ENCODE results near the gene TUSC2. TPM values are rescaled to one million over a fixed set of nuclear protein-coding genes. Genes with fewer than 3 reads are reported as not detected.
A peak's percentile ranks its signal among the peaks of the same experiment; 100 is the strongest.

TUSC2 gene
- total and polyA plus RNA-seq, 9 of the 15 experiments (the other 6 are each of a cell fraction or from before 2014, with no cell fraction given): 2.8 to 67.5 (median 25.8) TPM

- TF ChIP-seq ATF1 (CRISPR knock-in tag; IDR thresholded peaks at IDR 0.05): no peak
- TF ChIP-seq ATF1 (tag; IDR thresholded peaks at IDR 0.05): peak; percentile 75
- TF ChIP-seq SUPT5H (IDR thresholded peaks at IDR 0.05): peak; percentile 33
- no peak for TF ChIP-seq TCF3 (CRISPR knock-in tag; IDR thresholded peaks at IDR 0.05)
- TF ChIP-seq GABPB1 (CRISPR knock-in tag; IDR thresholded peaks at IDR 0.05): peak; percentile 93
- TF ChIP-seq, protein P1, sequence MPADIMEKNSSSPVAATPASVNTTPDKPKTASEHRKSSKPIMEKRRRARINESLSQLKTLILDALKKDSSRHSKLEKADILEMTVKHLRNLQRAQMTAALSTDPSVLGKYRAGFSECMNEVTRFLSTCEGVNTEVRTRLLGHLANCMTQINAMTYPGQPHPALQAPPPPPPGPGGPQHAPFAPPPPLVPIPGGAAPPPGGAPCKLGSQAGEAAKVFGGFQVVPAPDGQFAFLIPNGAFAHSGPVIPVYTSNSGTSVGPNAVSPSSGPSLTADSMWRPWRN (IDR thresholded peaks at IDR 0.05; ENCODE audit: low read depth): no peak
- TF ChIP-seq C11orf30 (IDR thresholded peaks at IDR 0.05; ENCODE audit: low read depth): peak; percentile 90
- TF ChIP-seq NRF1 (conservative IDR thresholded peaks at IDR 0.05 in 1 of 2, IDR thresholded peaks at IDR 0.05 in 1 of 2): peak; percentile 62 to 67
- TF ChIP-seq MBD2 (IDR thresholded peaks at IDR 0.05; ENCODE audit: borderline replicate concordance, low read depth): peak; percentile 75; the same call in 1 of the 2 replicates
- TF ChIP-seq, protein P2, sequence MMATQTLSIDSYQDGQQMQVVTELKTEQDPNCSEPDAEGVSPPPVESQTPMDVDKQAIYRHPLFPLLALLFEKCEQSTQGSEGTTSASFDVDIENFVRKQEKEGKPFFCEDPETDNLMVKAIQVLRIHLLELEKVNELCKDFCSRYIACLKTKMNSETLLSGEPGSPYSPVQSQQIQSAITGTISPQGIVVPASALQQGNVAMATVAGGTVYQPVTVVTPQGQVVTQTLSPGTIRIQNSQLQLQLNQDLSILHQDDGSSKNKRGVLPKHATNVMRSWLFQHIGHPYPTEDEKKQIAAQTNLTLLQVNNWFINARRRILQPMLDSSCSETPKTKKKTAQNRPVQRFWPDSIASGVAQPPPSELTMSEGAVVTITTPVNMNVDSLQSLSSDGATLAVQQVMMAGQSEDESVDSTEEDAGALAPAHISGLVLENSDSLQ (IDR thresholded peaks at IDR 0.05): peak; percentile 68
- no peak for TF ChIP-seq HOXB6 (CRISPR knock-in tag; IDR thresholded peaks at IDR 0.05; ENCODE audit: borderline replicate concordance)
- TF ChIP-seq, protein P3, sequence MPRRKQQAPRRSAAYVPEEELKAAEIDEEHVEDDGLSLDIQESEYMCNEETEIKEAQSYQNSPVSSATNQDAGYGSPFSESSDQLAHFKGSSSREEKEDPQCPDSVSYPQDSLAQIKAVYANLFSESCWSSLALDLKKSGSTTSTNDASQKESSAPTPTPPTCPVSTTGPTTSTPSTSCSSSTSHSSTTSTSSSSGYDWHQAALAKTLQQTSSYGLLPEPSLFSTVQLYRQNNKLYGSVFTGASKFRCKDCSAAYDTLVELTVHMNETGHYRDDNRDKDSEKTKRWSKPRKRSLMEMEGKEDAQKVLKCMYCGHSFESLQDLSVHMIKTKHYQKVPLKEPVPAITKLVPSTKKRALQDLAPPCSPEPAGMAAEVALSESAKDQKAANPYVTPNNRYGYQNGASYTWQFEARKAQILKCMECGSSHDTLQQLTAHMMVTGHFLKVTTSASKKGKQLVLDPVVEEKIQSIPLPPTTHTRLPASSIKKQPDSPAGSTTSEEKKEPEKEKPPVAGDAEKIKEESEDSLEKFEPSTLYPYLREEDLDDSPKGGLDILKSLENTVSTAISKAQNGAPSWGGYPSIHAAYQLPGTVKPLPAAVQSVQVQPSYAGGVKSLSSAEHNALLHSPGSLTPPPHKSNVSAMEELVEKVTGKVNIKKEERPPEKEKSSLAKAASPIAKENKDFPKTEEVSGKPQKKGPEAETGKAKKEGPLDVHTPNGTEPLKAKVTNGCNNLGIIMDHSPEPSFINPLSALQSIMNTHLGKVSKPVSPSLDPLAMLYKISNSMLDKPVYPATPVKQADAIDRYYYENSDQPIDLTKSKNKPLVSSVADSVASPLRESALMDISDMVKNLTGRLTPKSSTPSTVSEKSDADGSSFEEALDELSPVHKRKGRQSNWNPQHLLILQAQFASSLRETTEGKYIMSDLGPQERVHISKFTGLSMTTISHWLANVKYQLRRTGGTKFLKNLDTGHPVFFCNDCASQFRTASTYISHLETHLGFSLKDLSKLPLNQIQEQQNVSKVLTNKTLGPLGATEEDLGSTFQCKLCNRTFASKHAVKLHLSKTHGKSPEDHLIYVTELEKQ (CRISPR knock-in tag; IDR thresholded peaks at IDR 0.05): no peak
- TF ChIP-seq, protein P4, sequence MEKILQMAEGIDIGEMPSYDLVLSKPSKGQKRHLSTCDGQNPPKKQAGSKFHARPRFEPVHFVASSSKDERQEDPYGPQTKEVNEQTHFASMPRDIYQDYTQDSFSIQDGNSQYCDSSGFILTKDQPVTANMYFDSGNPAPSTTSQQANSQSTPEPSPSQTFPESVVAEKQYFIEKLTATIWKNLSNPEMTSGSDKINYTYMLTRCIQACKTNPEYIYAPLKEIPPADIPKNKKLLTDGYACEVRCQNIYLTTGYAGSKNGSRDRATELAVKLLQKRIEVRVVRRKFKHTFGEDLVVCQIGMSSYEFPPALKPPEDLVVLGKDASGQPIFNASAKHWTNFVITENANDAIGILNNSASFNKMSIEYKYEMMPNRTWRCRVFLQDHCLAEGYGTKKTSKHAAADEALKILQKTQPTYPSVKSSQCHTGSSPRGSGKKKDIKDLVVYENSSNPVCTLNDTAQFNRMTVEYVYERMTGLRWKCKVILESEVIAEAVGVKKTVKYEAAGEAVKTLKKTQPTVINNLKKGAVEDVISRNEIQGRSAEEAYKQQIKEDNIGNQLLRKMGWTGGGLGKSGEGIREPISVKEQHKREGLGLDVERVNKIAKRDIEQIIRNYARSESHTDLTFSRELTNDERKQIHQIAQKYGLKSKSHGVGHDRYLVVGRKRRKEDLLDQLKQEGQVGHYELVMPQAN (IDR thresholded peaks at IDR 0.05; ENCODE audit: borderline replicate concordance): peak; percentile 70
- TF ChIP-seq, protein P5, sequence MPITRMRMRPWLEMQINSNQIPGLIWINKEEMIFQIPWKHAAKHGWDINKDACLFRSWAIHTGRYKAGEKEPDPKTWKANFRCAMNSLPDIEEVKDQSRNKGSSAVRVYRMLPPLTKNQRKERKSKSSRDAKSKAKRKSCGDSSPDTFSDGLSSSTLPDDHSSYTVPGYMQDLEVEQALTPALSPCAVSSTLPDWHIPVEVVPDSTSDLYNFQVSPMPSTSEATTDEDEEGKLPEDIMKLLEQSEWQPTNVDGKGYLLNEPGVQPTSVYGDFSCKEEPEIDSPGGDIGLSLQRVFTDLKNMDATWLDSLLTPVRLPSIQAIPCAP (CRISPR knock-in tag; IDR thresholded peaks at IDR 0.05; ENCODE audit: borderline replicate concordance): no peak
- TF ChIP-seq THAP7 (CRISPR knock-in tag; IDR thresholded peaks at IDR 0.05): peak; percentile 64; the same call in 1 of the 2 replicates
- no peak for TF ChIP-seq COPS2 (conservative IDR thresholded peaks at IDR 0.05)
Observed at GRCh38 chr3:50327943-50328691, at the start of gene TUSC2 (continued).
